Small intestine (tissue), 16 donors: ENCODE data around the gene DXO. TPM values are rescaled to one million over a fixed set of nuclear protein-coding genes. Genes with fewer than 3 reads are reported as not detected.
"Not testable (repeated sequence)": the region's sequence is repeated elsewhere in the genome, so short reads cannot be mapped to it uniquely, and the experiment has no call there.

ENCODE experiments used
- DNase-seq, 2 donors: peaks; one replicate each; pipeline versions ENCODE4 v3.0.0 to v3.0.0-alpha.2; 2013
- FAIRE-seq: peaks from 2 replicates; lab custom pipeline; 2012; peaks lifted over from hg19 to GRCh38; lab: Jason Lieb, UNC
- H3K27ac ChIP-seq, 3 donors: one replicate each; pipeline ENCODE4 v1.5.1; 2013; ENCODE audit warnings: low read length in 2 of 3, mild to moderate bottlenecking in 2 of 3, control low read depth in 1 of 3, inconsistent platforms in 1 of 3, low read depth in 1 of 3, moderate library complexity in 1 of 3
- H3K27me3 ChIP-seq, 3 donors: one replicate each; pipeline ENCODE4 v1.6.1; 2013; ENCODE audit warnings: low read length in 3 of 3, inconsistent platforms in 1 of 3; ENCODE audit not compliant: control insufficient read depth in 3 of 3, insufficient read depth in 3 of 3
- H3K36me3 ChIP-seq, 3 donors: one replicate each; pipeline ENCODE4 v1.6.1; 2013; ENCODE audit warnings: low read length in 3 of 3, inconsistent platforms in 1 of 3, low read depth in 1 of 3, mild to moderate bottlenecking in 1 of 3, moderate library complexity in 1 of 3; ENCODE audit not compliant: control insufficient read depth in 3 of 3, insufficient read depth in 2 of 3
- H3K4me1 ChIP-seq, 3 donors: one replicate each; pipeline ENCODE4 v1.6.1; 2013; ENCODE audit warnings: low read length in 2 of 3, inconsistent platforms in 1 of 3, low read depth in 1 of 3, mild to moderate bottlenecking in 1 of 3, moderate library complexity in 1 of 3; ENCODE audit not compliant: control insufficient read depth in 3 of 3, insufficient read depth in 2 of 3
- H3K4me3 ChIP-seq, 3 donors: one replicate each; pipeline ENCODE4 v1.5.1; 2013; ENCODE audit warnings: low read length in 3 of 3, control low read depth in 1 of 3, inconsistent platforms in 1 of 3, low read depth in 1 of 3, mild to moderate bottlenecking in 1 of 3, moderate library complexity in 1 of 3
- H3K9me3 ChIP-seq, 2 donors: one replicate each; pipeline ENCODE4 v1.6.1; 2013; ENCODE audit warnings: low read depth in 1 of 2, low read length in 1 of 2; ENCODE audit not compliant: control insufficient read depth in 2 of 2, insufficient read depth in 1 of 2
- whole genome bisulfite sequencing, 3 donors: extraction: QIAGEN DNeasy Blood & Tissue Kit; methylation state at CpG; one replicate each; pipeline ENCODE4 v1.1.7; 2013; 5-methylcytosine and 5-hydroxymethylcytosine counted together
- long read RNA-seq, 10 donors: transcript quantifications; one replicate each; lab custom pipeline, GENCODE V29; 2026
- polyA plus RNA-seq, 4 donors: library from polyadenylated mRNA; stranded (reverse) in 3 of 4; unstranded in 1 of 4; fragments of 200-250 nt in 3 of 4; fragments of 120-200 nt in 1 of 4; gene quantifications; one replicate each; pipeline versions ENCODE4 v1.2.1 to v1.2.3, GENCODE V29; 2013
- donor health status: healthy with polysubstance abuse.
- donor health status: control.
- donor health status: control.
- donor health status: Bipolar disorder and iron deficiency.
- donor health status: healthy.

The DXO gene
- polyA plus RNA-seq: 10 to 100 TPM; 14.1 to 16.8 (median 16.0) TPM
- long read RNA-seq, donor 1, partial matches to known transcripts: 0 of 1 reads
- long read RNA-seq, donor 1, other reads (novel, unspliced or antisense): 0 of 1 reads
- long read RNA-seq, donor 2, partial matches to known transcripts: 0 of 2 reads
- long read RNA-seq, donor 2, other reads (novel, unspliced or antisense): 0 of 2 reads
- long read RNA-seq, donor 3: 0 reads
- long read RNA-seq, donor 4: 0 reads
- long read RNA-seq, donor 5, partial matches to known transcripts: 0 of 1 reads
- long read RNA-seq, donor 5, other reads (novel, unspliced or antisense): 0 of 1 reads
- long read RNA-seq, donor 6, partial matches to known transcripts: 0 of 3 reads
- long read RNA-seq, donor 6, other reads (novel, unspliced or antisense): 0 of 3 reads
- long read RNA-seq, donor 7, partial matches to known transcripts: 0 of 6 reads
- long read RNA-seq, donor 7, other reads (novel, unspliced or antisense): 0 of 6 reads
- long read RNA-seq, donor 8, partial matches to known transcripts: 0 of 2 reads
- long read RNA-seq, donor 8, other reads (novel, unspliced or antisense): 0 of 2 reads
- long read RNA-seq, donor 9: 0 reads
- long read RNA-seq, donor 10, partial matches to known transcripts: 0 of 4 reads
- long read RNA-seq, donor 10, other reads (novel, unspliced or antisense): 0 of 4 reads

GRCh38 chr6:31971993-31972708, at the start of gene DXO:
DXO (minus strand) TSS chr6:31972138; CDS start chr6:31971675, 463 bp downstream.
- DNase-seq (peak; percentile 98 to 100), FAIRE-seq (no peak)
- H3K4me3 ChIP-seq: peak within 1 kb of the TSS; percentile 64 to 77 (median 66)
- peaks cover 0 to 3% of the 10 kb centered on the region in 2 donors for H3K9me3 ChIP-seq
- H3K27ac ChIP-seq: peak within 1 kb of the TSS; percentile 69 to 99 (median 94)
- no peaks in the 10 kb centered on the region for H3K27me3 ChIP-seq
- H3K36me3 ChIP-seq: peaks cover 1 to 55% (median 19%) of the 10 kb centered on the region in 3 donors
- H3K4me1 ChIP-seq: peaks cover 2 to 19% (median 7%) of the 10 kb centered on the region in 3 donors
- 0 to 1% (median 0%) methylated on average over 58 to 62 of the region's 62 CpGs for WGBS, 3 donors

- H3K36me3 ChIP-seq, H3K9me3 ChIP-seq, H3K27me3 ChIP-seq, H3K27ac ChIP-seq, H3K4me3 ChIP-seq, H3K4me1 ChIP-seq, FAIRE-seq, DNase-seq: not testable (repeated sequence)
- WGBS, 3 donors: no CpG with 5 or more reads among the region's 6 CpGs
Measured at GRCh38 chr6:32014547-32014946, 42.6 kb upstream of the DXO start, which contains the start of gene C4B. C4B (plus strand) TSS chr6:32014795; CDS start chr6:32014846, 51 bp downstream.

GRCh38 chr6:32013738-32014137, 41.8 kb upstream of the DXO start:
- WGBS, 3 donors: no CpG with 5 or more reads among the region's 5 CpGs
- H3K36me3 ChIP-seq, H3K9me3 ChIP-seq, H3K4me1 ChIP-seq, H3K27me3 ChIP-seq, DNase-seq, H3K4me3 ChIP-seq, FAIRE-seq, H3K27ac ChIP-seq: not testable (repeated sequence)

GRCh38 chr6:32012941-32013617, 41.1 kb upstream of the DXO start:
- 83 to 88% (median 87%) methylated on average over 13 to 17 of the region's 17 CpGs for WGBS, 3 donors
- not testable (repeated sequence) for FAIRE-seq, H3K9me3 ChIP-seq, H3K4me3 ChIP-seq, H3K4me1 ChIP-seq, H3K27me3 ChIP-seq, H3K36me3 ChIP-seq, H3K27ac ChIP-seq, DNase-seq

- WGBS, 3 donors: 62 to 82% (median 71%) methylated on average over 8 to 20 of the region's 27 CpGs
- H3K36me3 ChIP-seq, DNase-seq, H3K4me1 ChIP-seq, H3K4me3 ChIP-seq, H3K27me3 ChIP-seq, FAIRE-seq, H3K9me3 ChIP-seq, H3K27ac ChIP-seq: not testable (repeated sequence)
Measured at GRCh38 chr6:32010856-32011530, 39.1 kb upstream of the DXO start.

- DNase-seq, FAIRE-seq, H3K27ac ChIP-seq, H3K4me3 ChIP-seq, H3K27me3 ChIP-seq, H3K9me3 ChIP-seq, H3K4me1 ChIP-seq, H3K36me3 ChIP-seq: not testable (repeated sequence)
- WGBS, 3 donors: 50 to 83% (median 63%) methylated on average over 1 to 5 of the region's 12 CpGs
Measured at GRCh38 chr6:32009537-32009936, 37.6 kb upstream of the DXO start.

GRCh38 chr6:32008616-32009015, 36.7 kb upstream of the DXO start:
- FAIRE-seq, H3K4me3 ChIP-seq, H3K4me1 ChIP-seq, H3K9me3 ChIP-seq, DNase-seq, H3K27me3 ChIP-seq, H3K36me3 ChIP-seq, H3K27ac ChIP-seq: not testable (repeated sequence)
- WGBS, 3 donors: 41 to 67% (median 45%) methylated on average over 5 to 7 of the region's 12 CpGs
